HG03575 (cell line): ENCODE measurements around the gene MTR.

ENCODE experiments used
- ATAC-seq: cut with Tn5 transposase; IDR thresholded peaks from one replicate; pipeline ENCODE4 v1.9.1; 2021; ENCODE audit not compliant: unreplicated experiment, insufficient number of reproducible peaks, low FRiP score; ENCODE audit errors: extremely low read depth

Gene MTR

GRCh38 chr1:236768601-236769000, 26.5 kb upstream of the MTR start:
- ATAC-seq = no peak

GRCh38 chr1:236773919-236774318, 21.2 kb upstream of the MTR start:
- no peak for ATAC-seq

GRCh38 chr1:236774926-236775325, 20.2 kb upstream of the MTR start:
- no peak for ATAC-seq

- no peak for ATAC-seq
These were observed 15.8 kb upstream of the MTR start for GRCh38 chr1:236779312-236779711.

- no peak for ATAC-seq
These were observed 9.6 kb upstream of the MTR start for GRCh38 chr1:236785477-236785876.

- ATAC-seq = no peak
These were observed 8.6 kb upstream of the MTR start for GRCh38 chr1:236786453-236786852.

- no peak for ATAC-seq
These were observed 482 bp upstream of the MTR start for GRCh38 chr1:236794585-236795034.

GRCh38 chr1:236795757-236796667, 920 bp downstream of the MTR start:
- ATAC-seq = peak; percentile 11

GRCh38 chr1:236799001-236799400, 3.9 kb downstream of the MTR start:
- no peak for ATAC-seq

- no peak for ATAC-seq
These were observed 5.0 kb downstream of the MTR start for GRCh38 chr1:236800002-236800620.

GRCh38 chr1:236800623-236801022, 5.5 kb downstream of the MTR start:
- no peak for ATAC-seq

- ATAC-seq = no peak
These were observed 7.2 kb downstream of the MTR start for GRCh38 chr1:236802264-236802663.

GRCh38 chr1:236806634-236807033, 11.5 kb downstream of the MTR start:
- ATAC-seq = no peak

- no peak for ATAC-seq
These were observed 12.9 kb downstream of the MTR start for GRCh38 chr1:236808005-236808404.

- no peak for ATAC-seq
These were observed 13.6 kb downstream of the MTR start for GRCh38 chr1:236808564-236809130.

- no peak for ATAC-seq
These were observed 14.1 kb downstream of the MTR start for GRCh38 chr1:236809148-236809547.

GRCh38 chr1:236810018-236810417, 14.9 kb downstream of the MTR start:
- ATAC-seq = no peak

GRCh38 chr1:236812334-236813030, 17.4 kb downstream of the MTR start:
- ATAC-seq = no peak

GRCh38 chr1:236815941-236816340, 20.8 kb downstream of the MTR start:
- ATAC-seq = no peak
